Globus pallidus (tissue), 1 donor: ENCODE data around the gene ZBTB39.
"Not testable (repeated sequence)": the region's sequence is repeated elsewhere in the genome, so short reads cannot be mapped to it uniquely, and the experiment has no call there.

Experiments used
- DNase-seq: peaks from one replicate; pipeline ENCODE4 v3.0.0-alpha.2; 2015; ENCODE audit warnings: low spot score

Gene ZBTB39, protein sequence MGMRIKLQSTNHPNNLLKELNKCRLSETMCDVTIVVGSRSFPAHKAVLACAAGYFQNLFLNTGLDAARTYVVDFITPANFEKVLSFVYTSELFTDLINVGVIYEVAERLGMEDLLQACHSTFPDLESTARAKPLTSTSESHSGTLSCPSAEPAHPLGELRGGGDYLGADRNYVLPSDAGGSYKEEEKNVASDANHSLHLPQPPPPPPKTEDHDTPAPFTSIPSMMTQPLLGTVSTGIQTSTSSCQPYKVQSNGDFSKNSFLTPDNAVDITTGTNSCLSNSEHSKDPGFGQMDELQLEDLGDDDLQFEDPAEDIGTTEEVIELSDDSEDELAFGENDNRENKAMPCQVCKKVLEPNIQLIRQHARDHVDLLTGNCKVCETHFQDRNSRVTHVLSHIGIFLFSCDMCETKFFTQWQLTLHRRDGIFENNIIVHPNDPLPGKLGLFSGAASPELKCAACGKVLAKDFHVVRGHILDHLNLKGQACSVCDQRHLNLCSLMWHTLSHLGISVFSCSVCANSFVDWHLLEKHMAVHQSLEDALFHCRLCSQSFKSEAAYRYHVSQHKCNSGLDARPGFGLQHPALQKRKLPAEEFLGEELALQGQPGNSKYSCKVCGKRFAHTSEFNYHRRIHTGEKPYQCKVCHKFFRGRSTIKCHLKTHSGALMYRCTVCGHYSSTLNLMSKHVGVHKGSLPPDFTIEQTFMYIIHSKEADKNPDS

DNA sequence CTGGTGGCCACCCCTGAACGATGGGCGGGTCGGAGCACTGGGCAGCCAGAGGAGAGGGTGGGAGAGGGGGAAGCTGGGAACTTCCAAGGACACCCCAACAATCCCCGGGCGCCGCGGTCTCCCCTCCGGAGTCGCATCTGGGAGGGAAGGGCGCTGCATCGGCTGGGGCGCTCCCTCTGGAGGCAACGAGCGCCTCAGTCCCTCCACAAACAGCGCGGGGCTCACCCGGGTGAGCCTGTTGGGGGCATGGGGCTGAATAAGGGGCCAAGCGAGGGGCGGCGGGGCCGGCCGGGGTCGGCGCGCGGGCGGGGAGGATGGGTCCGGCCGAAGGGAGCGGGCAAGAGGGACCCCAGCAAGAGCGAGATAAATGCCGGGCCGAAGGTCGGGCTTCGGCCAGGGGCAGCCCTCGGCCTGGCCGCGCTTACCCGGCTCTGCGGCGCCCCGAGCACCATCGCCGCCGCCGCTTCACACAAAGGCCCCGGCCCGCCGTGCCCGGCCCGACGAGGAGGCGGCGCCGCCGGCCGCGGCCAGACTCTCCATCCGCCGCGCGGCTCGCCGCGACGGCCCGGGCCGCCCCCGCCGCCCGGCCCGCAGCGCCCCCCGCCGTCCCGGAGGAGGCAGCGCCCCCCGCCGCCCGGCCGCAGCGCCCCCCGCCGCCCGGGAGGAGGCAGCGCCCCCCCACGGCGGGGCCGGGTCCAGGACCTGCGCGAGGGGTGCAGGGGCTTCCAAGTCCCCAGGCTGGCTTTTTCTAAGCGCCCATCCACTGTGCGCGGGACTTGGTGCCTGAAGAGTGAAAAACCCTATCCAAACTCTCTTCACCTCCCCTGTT is at the start of gene ZBTB39:
ZBTB39 (minus strand) TSS at position 567 of the 829 bp plus-strand sequence. CDS start 1,629 bp downstream, outside the sequence.
- DNase-seq: peak; percentile 53

DNA sequence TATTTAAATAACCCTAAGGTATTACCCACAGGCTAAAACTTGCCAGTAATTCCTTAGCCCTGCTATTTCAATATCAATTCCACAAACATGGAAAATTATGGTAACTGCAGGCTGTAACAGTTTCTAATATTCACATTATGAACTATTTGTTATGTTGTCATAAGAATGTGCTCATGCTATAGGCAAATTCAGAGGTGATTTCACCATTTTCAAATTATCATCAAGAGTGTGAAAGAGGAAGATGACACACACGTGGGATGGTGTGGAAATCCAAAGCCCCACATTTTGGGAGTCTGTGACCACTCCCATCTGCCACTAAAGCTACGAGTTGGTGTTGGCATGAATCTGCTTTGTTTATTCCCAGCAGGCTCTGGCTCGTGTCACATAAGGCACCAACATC is 49.5 kb upstream of the ZBTB39 start:
- no peak for DNase-seq

DNA sequence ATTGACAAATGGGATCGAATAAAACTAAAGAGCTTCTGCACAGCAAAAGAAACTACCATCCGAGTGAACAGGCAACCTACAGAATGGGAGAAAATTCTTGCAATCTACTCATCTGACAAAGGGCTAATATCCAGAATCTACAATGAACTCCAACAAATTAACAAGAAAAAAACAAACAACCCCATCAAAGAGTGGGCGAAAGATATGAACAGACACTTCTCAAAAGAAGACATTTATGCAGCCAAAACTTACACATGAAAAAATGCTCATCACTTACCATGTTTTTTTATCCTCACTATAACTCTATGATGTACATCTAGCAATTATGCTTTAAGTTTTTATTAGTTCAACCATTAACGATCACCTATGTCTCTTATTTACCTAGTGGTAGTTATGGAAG is 47.6 kb upstream of the ZBTB39 start:
- not testable (repeated sequence) for DNase-seq

DNA sequence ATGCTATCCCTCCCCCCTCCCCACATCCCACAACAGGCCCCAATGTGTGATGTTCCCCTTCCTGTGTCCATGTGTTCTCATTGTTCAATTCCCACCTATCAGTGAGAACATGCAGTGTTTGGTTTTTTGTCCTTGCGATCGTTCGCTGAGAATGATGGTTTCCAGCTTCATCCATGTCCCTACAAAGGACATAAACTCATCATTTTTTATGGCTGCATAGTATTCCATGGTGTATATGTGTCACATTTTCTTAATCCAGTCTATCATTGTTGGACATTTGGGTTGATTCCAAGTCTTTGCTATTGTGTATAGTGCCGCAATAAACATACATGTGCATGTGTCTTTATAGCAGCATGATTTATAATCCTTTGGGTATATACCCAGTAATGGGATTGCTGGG is 46.8 kb upstream of the ZBTB39 start:
- DNase-seq: not testable (repeated sequence)

DNA sequence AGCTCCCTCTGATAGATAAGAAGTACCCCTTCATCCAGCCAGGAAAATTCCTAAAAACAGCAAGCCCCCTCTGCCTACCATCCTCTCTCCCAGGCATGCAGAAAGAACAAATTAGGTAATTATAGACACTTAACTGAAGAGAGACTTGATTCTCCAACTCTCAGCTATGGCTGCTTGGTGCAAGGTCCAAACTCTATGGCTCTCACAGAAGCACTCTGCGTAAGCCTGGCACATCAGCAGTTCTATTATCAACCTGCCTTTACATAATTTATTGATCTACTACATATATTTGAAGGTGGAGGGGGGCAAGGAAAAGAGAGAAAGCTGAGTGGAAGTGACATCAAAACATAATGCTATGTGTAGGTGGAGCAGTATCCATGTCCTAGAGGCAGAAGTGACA is 44.7 kb upstream of the ZBTB39 start:
- no peak for DNase-seq

DNA sequence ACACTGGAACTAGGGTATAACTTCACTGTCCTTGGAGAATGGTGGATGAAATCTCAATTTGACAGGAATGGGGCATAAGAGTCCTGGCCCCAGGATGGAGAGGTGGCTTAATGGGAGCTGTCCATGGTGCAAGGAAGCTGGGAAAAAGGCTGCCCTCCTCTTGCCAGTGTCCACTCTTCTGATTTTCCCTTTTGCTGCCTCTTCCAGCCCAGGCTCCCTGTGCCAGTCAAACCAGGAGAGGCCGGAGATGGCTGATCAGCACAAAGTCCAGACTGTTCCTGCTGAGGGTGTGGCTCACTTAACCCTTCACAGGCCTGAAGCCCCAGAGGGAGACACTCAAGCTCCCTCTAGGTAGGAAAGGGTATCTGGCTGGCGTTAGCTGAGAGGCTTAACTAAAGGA is 43.5 kb upstream of the ZBTB39 start, which contains the start of gene MYO1A:
MYO1A (minus strand) TSS at position 240 of the 400 bp plus-strand sequence. CDS start 1,806 bp downstream, outside the sequence.
- no peak for DNase-seq

DNA sequence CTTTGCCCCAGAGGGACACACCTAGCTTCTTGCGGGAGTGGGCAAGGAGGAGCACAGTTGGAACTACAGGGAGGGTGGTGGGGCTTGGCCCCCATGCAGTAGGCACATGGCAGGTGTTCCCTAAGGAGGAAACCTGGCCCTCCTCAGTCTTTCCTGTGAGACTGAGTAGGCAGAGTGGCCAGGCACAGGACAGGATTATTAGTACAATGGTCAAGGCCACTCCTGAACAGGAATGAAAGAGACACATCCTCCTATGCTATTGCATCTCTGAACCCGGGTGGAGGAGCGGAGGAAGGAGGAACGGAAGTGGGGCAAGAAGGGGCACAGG is 42.7 kb upstream of the ZBTB39 start:
- no peak for DNase-seq

DNA sequence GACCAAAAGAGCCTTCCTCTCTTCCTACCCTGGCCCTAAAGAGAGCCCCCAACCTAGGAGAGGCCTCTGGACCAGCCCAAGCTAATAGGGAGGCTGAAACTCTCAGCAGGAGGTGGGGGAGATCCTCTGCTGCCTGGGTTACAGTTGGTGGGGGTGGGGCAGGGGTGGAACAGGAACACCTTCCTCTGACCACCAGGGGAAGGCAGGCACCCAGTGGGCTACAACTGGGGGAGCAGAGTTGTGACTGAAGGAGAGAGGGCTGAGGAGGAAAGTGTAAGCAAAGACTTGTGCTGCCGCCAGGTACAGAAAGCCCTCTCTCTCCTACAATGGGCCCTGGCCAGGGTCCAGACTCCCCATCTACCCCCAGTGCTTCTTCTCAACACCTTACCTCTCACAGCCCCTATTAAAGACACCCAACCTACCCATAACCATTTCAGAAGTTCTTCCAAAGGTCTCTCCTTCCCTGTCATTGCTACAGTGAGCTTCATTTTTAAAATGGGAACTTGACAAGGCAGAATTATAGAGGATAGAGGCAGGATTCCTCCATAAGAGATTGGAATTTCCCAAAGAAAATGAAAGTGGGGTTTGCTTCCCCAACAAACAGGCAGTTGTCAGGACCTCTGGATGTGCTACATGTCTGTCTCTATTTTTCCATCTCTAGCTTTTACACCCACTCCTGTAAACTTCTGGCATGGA is 42.2 kb upstream of the ZBTB39 start:
- DNase-seq: no peak

DNA sequence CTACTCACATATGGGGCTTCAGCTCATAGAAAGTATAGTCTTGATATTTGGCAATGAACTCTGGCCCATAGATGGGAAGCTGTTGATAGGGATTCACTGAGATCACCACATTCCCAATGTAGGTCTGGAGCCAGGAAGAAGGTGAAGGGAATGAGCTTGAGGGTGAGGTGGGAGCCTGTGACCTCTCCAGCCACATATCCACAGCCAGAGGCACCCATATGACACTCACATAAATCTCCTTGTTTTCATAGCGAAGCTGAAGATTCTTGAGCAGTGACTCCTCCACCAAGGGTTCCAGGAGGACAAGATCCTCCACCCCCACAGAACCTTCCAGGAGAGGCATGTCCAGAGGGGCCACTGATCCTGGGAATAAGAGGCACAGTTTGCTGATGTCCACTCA is 41.6 kb upstream of the ZBTB39 start:
- no peak for DNase-seq

DNA sequence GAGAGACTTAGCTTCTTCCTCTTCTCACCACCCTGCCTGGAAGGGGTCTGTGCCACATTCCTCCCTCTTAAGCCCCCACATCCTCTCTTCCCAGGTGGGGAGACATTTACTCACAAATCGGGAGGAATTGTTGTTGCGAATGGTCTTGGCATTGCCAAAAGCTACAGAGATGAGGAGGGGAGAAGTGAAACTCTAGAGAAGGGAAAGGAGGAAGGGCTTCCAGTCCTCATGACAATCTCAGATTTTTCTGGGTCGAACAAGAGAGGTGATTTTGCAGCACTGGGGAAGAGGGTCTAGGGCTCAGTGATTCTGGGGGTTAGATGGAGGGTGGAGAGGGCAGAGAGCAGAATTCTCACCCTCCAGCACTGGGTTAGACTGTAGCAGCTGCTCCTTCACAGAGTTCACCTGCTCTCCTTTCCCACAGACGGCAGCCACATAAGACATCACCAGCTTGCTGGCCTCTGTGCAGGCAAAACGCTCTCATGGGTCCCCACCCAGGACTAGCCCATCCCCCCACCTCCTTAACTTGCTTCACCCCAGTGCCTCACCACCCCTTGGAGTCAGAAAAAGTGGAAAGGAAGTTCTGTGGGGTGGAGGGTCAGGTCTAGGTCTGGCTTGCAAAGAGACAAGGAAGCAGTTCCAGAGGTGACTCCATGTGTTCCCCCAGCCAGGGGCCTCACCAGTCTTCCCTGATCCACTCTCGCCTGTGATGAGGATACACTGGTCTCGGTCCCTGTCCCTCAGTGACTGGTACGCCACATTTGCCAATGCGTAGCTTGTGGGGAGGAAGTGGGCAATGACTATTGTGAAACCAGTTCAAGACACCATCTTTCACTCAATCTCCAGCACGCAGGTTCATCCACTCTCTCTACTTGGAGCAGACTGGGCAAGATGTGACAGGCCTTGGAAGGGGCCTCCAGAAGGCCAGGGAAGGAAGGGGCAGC is 40.9 kb upstream of the ZBTB39 start:
- peak; percentile 40 for DNase-seq

DNA sequence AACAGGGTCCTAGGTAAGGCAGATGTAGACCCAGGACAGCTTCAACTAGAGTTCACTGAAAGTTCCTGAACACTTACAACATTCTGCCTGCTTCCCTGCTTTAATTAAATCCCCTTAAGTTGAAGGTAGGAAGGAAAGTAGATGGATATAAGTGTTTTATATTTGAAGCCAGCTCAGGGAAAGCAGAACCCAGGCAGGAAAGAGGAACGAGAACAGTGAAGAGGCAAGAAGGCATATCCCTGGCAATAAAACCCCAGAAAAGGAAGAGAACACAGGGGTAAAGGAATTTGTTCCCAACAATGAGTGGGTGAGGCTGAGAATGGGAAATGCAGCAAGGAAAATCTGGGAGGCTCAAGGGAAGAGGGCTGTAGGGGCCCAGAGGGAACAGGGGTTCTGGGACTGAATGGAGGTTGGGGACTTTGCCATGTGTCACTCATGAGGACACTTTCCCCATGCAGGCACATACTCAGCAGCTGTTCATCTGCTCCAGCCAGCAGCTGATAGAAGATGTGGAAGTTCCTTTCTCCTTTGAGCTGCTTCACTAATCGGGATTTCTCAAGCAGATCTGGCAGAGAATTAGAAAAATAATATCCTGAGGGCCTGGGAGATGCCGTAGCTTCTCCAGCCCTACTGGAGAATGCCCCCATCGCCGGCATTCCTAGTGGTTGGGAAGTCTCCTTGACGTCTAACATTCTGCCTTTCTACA is 39.9 kb upstream of the ZBTB39 start:
- peak; percentile 24 for DNase-seq

DNA sequence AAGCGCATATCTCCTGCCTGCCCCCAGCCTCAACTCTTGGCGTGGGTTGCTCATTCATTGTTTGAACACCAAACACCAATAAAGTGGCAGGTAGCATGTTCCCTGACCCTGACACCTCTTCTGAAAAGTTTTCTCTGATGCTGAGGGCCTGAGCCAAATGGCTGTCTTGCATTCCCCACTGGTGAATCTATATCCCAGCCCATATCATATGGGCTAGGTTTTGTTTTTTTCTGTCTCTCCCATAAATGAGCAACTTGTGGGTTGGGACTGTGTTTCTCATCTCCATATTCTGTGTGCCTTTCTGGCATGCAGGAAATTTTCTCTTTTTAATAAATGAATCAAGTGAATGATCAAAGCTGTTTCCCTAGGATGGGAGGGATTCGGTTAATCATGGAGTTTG is 38.5 kb upstream of the ZBTB39 start:
- DNase-seq: no peak

DNA sequence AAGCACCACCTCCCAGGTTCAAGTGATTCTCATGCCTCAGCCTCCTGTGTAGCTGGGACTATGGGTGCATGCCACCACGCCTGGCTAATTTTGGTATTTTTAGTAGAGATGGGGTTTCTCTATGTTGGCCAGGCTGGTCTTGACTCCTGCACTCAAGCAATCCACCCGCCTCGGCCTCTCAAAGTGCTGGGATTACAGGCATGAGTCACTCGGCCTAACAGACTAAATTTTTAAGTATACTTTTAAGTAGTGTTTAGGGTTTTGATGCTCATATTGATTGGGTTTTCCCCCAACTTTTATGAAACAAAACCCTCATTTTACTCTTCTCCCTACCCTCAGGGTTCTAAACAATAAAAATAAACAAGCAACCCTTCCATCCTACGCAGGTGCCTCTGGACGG is 38.1 kb upstream of the ZBTB39 start:
- DNase-seq: no peak

DNA sequence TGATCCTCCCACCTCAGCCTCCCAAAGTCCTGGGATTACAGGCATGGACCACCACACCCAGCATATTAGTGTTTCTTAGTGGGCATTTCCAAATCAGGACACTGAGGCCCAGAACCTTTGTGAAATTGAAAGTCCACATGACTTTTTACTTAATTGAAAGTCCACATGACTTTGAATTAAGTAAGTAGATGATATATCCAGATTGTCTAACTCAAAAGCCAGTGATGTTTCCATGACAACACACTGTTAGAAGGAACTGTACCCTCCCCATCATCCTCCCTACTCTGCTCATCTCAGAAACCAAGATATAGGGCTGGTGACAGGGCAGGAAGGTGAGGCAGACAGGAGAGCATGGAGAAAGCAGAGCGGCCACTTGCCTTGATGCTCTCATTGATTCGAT is 36.3 kb upstream of the ZBTB39 start:
- no peak for DNase-seq

DNA sequence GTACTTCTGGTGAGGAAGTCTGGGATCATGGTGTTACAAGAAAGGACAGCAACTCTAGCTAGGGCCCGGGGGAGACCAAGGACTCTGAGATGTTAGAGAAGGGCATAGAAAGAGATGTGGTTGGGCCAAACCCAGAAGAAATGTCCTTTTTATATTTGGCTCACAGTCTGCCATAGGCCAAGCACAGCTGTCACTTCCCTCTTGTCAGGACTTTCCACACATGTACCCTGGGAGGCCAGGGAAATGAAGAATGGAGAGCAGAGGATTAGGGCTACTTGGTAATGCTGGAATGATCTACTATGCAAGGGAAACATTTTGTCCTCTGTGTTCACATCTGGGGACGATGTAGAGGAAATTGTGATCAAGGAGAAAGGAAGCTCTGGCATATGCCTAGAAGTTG is 34.4 kb upstream of the ZBTB39 start:
- no peak for DNase-seq

DNA sequence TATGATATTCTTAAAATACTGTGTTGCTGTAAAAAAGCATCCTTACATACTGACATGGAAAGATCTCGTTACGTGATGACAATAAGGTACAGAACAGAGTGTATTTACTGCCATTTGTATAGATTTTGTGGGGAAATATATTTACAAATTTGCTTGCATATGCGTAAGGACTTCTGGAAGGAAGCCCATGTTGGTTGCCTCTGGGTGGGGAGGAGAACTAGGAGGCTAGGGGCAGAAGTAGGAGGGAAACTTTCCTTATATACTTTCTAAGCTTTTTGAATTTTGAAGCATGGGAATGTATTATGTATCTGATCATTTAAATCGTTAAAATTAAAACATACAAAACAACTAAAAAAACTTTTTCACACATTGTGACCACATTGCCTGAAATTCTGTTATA is 33.9 kb upstream of the ZBTB39 start:
- no peak for DNase-seq

DNA sequence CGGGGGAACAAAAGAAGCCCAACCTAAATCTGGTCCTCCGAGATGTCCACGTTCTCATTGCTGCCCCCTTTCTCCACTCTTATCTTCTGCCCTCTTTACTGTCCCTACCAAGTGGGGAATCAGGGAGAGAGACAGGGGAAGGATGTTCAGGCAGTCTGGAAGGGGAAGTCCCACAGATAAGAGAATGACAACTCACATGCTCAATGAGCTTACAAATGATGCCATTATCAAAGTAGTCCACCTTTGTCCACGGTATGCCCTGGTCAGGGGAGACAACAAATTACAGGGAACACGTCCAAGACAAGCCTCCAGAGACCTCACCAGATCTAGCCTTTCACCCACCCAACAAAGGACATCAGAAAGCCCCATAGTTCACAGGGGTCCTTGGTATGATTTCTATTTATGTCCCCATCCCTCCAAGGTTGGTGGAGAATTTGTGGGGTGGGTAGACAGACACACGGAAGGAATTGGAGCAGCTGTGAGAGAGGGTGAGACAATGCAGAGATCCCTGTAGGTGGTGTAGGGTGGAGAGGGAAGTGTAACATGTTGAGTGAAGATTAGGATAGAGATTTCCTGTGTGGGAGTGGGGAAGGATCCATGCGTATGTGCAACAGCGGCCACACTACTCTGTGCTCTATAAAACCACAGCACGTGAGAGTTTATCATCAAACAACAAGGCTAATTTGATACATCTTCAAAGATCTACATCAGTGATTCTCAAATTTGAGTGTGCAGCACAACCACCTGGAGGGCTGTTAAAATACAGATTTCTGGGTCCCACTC is 32.9 kb upstream of the ZBTB39 start:
- no peak for DNase-seq

DNA sequence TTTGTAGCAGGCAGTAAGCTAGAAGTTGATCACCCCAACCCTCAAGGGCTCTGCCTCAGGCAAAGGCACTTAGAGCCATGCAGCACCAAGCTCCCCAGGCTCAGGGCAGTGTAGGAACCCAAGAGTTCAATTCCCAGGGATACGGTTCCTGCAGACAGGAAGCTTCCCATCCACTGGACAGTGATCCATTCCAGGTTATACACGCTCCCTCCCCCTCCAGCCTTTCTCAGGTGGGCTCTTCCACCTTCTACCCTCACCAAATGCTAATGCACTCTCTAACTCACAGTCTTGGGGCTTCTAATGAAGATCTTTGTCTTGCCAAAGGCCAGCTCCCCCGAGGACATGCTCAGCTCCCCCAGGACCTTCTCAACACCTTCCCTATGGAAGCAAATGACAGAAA is 30.9 kb upstream of the ZBTB39 start:
- no peak for DNase-seq

DNA sequence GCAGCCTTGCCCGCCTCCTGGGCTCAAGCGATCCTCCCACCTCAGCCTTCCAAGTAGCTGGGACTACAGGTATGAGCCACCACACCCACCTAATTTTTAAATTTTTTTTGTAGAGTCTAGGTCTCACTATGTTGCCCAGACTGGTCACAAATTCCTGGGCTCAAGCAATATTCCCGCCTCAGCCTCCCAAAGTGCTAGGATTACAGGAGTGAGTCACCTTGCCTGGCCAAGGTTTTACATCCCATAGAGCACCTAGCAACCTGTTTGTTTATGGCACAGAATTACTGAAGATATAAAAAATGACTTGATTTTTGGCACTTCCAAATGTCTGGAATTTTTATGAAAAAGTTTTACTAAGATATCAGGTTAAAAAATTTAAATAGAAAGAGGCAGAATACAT is 27.1 kb upstream of the ZBTB39 start:
- DNase-seq: no peak
